ENCODE measurements around the gene ORAI3.

The ORAI3 gene

DNA sequence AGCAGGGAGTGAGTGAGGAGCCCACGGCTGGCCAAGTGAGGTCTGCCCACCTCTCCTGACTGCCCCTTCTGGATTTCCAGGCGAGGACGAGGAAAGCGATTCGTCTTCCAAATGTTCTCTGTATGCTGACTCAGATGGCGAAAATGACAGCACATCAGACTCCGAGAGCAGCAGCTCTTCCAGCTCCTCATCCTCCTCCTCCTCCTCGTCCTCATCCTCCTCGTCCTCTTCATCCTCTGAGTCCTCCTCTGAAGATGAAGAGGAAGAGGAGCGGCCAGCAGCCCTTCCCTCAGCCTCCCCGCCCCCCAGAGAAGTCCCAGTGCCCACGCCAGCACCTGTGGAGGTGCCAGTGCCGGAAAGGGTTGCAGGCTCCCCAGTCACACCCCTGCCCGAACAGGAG lies 22.4 kb downstream of the ORAI3 start:
- no peak for DNase-seq (ENCODE audit: low read depth in 2 of 2)

DNA sequence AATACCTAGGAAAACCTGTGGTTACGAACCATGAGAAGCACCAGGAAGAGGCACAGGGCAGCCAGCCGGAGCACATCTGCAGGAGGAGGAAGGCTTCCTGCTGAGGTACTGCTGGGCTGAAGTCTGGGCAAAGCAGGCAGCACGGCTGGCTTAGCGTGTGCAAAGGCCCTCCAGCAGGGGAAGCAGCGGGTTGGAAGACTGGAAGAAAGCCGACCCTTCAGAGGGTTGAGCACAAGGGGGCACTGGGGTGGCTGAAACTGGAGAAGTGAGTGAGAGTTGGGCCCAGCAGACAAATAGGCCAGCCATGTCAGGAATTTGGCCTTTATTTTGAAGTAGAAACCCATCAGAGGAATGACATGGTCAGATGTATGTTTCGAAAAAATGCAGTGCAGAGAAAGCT lies 24.0 kb downstream of the ORAI3 start:
- no peak for DNase-seq (ENCODE audit: low read depth in 2 of 2)

DNA sequence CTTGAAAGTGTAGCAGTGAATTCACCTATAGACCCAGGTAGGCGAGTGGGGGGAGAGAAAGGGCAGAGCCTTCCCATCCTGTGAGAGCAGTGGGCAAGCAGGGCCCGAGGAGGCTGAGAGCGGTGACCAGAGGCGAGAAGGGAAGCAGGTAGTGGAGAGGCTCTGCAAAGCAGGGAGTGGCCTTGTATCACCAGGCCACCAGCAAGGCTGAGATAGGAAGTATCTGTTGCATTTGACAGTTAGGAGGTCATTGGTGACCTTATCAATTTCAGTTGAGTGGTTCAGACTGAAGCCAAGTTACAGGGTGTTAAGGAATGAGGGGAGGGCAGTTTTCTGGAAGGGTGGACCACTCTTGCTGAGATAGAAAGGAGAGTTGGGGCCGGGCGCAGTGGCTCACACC lies 25.5 kb downstream of the ORAI3 start:
- DNase-seq (ENCODE audit: low read depth in 2 of 2), result no peak

DNA sequence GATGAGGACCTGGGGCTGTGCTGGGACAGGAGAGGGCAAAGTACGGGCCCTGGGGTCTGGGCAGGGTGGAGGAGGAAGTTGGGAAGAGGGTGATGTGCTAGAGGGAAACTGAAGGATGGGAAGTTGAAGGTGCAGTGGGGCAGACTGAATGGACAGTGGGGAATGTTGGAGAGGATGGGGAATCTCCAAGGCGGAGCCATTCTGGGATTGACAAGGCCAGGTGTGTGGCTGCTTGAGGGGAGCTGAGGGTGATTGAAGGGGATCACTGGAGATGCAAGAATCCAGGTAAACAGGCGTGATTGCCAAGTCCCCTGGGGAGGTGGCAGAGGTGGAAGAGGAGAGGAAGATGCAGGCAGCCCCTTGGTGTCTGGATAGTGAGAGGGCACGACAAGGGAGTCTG lies 27.6 kb downstream of the ORAI3 start:
- no peak for DNase-seq (ENCODE audit: low read depth in 2 of 2)

DNA sequence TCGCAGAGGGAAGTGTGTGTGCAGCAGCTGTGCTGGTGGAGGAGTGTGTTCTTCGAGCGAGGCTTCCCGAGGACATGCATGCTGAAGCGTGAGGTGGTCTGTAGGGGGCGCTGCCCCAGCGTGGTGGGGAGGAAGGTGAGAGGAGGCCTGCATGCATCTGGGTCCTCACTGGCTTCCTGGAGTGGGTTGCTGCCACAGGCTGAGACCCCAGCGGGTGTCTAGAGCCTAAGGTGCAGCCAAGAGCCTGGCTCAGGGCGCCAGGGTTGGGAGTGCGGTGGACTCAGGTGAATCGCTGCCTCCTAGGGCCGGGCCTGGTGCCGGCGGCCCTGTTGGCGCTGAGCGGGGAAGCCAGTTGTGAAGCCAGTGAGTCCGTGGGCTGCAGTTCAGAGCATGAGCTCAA lies 28.6 kb downstream of the ORAI3 start:
- no peak for DNase-seq (ENCODE audit: low read depth in 2 of 2)

DNA sequence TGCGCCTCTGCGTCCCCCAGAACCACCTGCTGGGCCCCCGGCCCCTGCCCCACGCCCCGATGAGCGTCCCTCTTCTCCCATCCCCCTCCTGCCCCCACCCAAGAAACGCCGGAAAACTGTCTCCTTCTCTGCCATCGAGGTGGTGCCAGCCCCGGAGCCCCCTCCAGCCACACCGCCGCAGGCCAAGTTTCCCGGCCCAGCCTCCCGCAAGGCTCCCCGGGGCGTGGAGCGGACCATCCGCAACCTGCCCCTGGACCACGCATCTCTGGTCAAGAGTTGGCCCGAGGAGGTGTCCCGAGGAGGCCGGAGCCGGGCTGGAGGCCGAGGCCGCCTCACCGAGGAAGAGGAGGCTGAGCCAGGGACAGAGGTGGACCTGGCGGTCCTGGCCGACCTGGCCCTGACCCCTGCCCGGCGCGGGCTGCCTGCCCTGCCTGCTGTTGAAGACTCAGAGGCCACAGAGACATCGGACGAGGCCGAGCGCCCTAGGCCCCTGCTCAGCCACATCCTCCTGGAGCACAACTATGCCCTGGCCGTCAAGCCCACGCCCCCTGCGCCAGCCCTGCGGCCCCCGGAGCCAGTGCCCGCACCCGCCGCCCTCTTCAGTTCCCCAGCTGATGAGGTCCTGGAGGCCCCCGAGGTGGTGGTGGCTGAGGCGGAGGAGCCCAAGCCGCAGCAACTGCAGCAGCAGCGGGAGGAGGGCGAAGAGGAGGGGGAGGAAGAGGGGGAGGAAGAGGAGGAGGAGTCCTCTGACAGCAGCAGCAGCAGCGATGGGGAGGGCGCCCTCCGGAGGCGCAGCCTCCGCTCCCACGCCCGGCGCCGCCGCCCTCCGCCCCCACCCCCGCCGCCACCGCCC lies 30.5 kb downstream of the ORAI3 start:
- no peak for DNase-seq (ENCODE audit: low read depth in 2 of 2)

DNA sequence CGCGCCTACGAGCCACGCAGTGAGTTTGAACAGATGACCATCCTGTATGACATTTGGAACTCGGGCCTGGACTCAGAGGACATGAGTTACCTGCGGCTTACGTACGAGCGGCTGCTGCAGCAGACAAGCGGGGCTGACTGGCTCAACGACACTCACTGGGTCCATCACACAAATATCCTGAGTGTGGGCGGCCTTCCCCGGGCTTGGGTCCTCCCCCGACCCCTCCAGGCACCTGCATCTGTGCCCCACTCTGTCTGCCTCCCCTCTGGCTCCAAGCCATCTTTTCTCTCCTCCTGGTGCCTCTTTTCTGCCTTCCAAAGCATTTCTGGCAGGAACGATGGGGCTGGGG lies 31.1 kb downstream of the ORAI3 start:
- DNase-seq (ENCODE audit: low read depth in 2 of 2), result no peak

DNA sequence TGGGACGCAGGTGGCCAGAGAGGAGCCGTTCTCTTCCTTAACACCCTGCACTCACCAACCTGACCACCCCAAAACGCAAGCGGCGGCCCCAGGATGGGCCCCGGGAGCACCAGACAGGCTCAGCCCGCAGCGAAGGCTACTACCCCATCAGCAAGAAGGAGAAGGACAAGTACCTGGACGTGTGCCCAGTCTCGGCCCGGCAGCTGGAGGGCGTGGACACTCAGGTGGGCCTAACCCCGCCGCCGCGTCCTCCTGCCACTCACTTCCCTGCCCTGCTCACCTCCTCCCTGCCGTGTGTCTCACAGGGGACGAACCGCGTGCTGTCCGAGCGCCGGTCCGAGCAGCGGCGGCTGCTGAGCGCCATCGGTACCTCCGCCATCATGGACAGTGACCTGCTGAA lies 31.6 kb downstream of the ORAI3 start:
- DNase-seq (ENCODE audit: low read depth in 2 of 2), result no peak

DNA sequence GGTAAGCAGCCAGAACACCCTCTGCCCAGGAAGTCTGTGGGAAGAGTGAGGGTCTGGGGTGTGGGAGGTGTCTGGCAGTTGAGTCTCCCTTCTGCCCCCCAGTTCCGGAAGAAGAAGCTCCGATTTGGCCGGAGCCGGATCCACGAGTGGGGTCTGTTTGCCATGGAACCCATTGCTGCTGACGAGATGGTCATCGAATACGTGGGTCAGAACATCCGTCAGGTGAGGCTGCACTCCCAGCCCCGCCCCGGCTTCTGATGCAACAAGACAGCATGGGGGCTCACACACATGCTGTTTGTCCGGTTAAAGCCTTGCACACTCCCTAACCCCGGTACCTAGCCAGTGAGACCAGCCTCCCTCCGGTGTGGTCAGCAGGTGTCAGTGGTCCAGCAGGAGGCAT lies 32.1 kb downstream of the ORAI3 start:
- no peak for DNase-seq (ENCODE audit: low read depth in 2 of 2)

DNA sequence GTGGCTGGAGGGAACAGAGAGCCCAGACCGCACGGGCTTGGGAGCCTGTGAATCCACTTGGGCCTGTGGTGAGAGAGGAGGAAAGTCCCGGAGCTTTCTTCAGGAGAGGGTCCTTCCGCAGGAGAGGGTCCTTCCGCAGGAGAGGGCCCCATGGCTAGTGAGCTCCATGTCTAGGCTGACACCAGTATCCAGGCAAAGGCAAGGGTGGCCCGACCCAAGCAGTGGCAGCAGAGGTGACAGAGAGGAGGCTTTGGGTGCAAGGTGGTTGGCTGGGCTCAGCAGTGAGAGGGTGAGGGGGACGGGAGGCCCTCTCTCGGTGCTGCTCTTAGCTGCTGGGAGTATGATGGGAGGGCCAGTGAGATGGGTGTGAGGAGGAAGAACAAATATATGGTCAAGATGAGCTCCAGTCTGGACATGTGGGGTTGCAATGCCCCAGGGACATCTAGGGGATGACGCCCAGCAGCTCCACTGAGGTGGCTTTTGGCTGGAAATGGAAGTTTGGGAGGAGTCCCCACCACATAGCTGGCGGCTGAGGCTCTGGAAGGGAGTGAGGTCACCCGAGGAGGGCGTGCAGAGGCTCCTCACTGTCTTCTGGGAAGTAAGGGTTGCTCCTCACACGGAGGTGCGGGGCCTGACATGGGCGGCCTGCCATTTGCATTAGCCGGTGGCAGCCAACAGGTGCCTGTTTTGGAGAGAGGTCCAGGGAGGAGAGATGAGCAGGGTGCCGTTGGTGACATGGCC lies 33.9 kb downstream of the ORAI3 start:
- no peak for DNase-seq (ENCODE audit: low read depth in 2 of 2)

DNA sequence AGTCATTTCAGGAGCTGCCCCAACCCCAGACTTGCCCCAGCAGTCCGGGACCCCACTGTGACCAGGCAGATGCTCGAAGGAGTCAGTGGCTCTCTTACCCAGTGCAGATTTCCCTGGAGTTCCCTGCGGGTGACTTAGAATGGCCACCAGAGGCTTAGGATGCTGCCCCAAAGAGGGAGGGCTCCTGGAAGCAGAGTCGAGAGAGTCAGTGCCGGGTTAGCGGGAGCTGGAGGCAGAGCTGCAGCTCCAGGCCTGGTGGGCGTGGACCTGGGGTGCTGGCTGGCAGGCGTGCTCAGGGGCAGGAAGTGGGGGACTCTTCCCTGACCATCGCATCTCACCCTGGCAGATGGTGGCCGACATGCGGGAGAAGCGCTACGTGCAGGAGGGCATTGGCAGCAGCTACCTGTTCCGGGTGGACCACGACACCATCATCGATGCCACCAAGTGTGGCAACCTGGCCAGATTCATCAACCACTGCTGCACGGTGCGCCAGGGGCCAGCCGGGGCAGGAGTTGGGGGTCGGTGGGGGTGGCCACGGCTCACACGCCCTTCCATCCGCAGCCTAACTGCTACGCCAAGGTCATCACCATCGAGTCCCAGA lies 34.5 kb downstream of the ORAI3 start:
- DNase-seq (ENCODE audit: low read depth in 2 of 2), result no peak

DNA sequence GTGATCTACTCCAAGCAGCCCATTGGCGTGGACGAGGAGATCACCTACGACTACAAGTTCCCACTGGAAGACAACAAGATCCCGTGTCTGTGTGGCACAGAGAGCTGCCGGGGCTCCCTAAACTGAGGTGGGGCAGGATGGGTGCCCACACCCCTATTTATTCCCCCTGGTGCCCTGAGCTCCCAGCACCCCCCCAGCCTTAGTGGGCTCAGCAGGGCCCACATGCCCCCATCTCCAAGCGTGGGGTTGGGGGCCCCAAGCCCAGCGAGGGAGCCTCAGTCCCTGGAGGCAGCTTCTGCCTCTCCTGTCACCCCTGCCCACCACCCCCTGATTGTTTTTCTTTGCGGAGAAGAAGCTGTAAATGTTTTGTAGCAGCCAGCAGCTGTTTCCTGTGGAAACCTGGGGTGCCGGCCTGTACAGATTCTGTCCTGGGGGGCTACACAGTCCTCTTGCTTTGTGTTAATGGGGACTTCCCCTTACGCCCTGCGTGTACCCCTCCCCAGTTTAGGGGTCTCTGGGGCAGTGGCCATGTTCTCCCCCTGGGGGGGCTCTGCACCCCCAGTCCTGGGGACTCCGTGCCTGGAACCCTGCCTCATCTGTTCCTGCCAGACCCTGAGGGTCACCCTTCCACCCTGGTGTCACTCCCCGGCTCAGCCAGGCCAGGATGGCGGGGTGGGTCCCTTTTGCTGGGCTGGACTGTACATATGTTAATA lies 35.2 kb downstream of the ORAI3 start:
- no peak for DNase-seq (ENCODE audit: low read depth in 2 of 2)

DNA sequence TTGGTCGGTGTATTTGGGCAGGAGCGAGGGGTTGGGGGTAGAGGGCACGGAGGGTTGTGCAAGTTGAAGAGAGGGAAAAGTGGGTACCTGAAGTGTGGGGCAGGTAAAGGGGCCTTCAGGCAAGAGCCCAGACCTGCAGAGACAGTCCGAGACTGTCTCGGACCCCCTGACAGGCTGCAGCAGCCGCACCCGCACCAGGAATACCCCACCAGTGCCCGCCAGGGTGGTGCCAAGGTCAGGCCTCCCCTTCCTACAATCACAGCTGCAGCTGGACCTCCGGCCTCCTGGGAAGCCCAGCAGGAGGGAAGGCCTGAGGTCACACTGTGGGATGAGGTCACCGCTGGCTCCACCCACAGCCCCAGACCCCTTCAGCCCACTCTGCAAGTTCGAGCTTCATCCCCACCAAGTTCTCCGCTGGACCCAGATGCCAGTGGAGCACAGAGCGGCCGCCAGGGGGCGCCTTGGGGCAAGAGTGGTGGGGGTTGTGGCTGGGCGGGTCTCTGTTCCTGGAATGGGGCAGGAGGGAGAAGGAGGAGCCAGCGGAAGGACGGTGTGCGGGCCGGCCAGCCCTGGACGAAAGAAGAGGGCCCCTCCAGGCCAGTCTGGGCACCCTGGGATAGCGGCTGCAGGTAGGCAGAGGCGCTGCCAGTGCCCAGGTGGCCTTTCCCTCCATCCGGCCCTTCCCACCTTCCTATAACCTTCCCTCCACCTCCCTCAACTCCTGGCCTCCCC lies 36.0 kb downstream of the ORAI3 start, which contains the start of gene HSD3B7:
HSD3B7 (plus strand) TSS at position 539 of the 732 bp plus-strand sequence. CDS start 452 bp downstream, outside the sequence.
- DNase-seq (ENCODE audit: low read depth in 2 of 2), result peak; percentile 33 to 39

DNA sequence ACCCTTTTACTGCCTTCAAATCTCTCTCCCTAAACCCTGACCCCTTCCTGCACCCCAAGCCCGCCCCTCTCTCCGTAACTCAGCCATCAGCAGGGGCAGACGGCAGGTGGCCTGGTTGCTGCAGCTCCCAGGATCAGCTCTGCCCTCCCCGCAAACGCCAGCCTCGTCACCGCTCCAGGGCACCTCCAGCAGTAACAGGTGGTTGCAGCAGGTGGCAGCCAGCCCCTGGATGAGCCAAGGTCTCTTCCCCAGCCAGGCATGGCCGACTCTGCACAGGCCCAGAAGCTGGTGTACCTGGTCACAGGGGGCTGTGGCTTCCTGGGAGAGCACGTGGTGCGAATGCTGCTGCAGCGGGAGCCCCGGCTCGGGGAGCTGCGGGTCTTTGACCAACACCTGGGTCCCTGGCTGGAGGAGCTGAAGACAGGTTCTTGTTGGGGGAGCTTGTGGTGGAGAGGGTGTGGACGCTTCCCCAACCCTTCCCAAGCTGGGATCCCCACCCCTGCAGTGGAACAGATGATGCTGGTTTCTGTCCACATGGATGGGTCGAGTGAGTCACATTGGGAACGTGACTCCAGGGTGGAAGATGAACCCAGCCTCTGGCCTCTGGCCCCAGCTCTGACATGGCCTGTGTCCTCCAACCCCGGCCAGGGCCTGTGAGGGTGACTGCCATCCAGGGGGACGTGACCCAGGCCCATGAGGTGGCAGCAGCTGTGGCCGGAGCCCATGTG lies 36.7 kb downstream of the ORAI3 start:
- DNase-seq (ENCODE audit: low read depth in 2 of 2), result no peak

DNA sequence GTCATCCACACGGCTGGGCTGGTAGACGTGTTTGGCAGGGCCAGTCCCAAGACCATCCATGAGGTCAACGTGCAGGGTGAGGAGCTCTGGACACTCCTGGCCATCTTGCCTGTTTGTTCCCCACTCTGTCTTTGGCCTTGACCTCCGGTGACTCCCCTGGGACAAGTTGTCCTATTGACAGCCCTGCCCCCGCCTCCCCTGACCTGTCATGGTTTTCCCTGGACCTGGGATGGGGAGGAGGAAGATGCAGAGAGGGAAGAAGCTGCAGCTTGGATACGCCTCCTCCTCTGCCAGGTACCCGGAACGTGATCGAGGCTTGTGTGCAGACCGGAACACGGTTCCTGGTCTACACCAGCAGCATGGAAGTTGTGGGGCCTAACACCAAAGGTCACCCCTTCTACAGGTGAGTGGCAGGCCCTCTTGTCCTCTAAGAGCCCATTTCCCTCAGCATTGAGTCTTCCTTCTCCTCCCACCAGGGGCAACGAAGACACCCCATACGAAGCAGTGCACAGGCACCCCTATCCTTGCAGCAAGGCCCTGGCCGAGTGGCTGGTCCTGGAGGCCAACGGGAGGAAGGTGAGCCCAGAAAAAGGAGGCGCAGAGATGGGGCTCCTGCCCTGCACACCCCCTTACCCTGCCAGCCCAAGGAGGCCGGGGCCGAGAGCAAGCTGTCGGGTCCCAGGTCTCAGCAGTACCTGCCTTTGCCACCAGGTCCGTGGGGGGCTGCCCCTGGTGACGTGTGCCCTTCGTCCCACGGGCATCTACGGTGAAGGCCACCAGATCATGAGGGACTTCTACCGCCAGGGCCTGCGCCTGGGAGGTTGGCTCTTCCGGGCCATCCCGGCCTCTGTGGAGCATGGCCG lies 37.5 kb downstream of the ORAI3 start:
- no peak for DNase-seq (ENCODE audit: low read depth in 2 of 2)

DNA sequence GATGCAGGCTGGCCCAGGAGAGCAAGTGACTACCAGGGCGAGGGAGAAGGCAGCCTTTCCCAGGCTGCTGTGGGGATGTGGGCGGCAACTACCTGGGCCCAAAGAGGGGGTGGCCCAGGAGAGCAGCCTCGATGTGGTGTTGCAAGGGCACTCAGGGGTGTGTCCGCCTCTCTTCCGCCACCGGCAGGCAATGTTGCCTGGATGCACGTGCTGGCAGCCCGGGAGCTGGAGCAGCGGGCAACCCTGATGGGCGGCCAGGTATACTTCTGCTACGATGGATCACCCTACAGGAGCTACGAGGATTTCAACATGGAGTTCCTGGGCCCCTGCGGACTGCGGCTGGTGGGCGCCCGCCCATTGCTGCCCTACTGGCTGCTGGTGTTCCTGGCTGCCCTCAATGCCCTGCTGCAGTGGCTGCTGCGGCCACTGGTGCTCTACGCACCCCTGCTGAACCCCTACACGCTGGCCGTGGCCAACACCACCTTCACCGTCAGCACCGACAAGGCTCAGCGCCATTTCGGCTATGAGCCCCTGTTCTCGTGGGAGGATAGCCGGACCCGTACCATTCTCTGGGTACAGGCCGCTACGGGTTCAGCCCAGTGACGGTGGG lies 38.8 kb downstream of the ORAI3 start:
- DNase-seq (ENCODE audit: low read depth in 2 of 2), result no peak

DNA sequence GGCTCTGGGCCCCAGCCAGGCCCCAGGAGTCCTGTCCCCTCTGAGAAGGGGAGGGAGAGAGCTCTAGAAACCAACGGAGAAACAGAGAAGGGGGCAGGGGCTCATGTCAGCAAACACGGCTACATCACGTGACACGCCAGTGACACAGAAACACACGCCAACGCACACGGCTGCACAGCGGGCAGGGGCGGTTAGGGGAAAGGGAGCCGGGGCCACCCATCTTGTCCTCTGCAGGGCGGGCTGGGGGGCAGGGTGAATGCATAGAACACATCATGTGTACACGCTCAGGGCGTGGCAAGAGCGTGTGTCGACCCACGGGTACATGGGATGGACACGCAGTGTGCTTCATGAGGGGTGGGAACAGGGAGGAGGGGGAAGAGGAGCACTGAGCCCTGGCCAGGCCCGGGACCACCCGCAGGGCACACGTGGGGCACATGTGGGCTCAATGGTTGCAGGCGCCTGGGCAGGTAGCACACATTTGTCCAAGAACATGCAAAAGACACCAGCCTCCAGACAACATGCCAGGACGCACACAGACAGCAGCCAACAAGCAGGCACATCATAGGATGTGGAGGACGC lies 40.7 kb downstream of the ORAI3 start:
- DNase-seq (ENCODE audit: low read depth in 2 of 2), result no peak

DNA sequence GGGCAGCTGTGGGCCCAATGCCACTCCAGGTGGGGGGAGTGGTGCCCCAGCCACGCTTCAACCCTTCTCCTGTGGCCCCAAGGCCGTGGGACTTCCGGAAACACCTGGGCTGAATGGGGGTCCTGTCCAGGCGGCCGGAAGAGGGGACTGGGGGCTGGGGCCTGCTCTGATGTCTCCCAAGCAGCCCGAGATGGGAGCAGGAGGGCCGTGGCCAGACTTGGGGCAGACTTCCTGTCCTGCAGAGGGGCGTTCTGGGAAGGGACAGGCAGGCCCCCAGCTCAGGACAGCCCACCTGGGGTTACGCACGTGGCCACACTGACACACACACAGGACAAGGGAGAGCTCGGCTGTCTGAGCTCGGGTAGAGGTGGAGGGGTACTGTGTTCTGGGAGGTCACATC lies 41.2 kb downstream of the ORAI3 start:
- DNase-seq (ENCODE audit: low read depth in 2 of 2), result no peak

DNA sequence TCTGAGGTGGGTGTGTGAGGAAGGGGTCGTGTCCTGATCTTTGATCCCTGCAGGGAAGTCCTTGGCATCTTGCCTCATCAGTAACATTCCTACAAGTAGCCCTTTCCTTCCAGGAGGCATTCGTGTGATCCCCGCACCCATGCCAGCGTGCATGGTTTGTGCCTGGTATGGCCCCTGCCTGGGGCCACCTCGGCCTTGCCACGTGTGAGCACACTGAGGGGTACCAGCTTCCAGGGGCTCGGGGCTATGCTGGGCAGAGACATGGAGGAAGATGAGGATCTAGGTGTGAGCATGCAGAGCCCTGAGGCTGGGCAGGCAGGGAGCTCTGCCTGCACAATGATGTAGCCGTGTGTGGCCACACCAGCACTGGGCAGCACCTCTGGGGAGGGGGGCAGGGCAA lies 42.2 kb downstream of the ORAI3 start:
- DNase-seq (ENCODE audit: low read depth in 2 of 2), result no peak

Measured in fibroblast of skin of left biceps (primary cell).